PC-9 (cell line): ENCODE data around the gene ALDH9A1. TPM values are rescaled to one million over a fixed set of nuclear protein-coding genes. Genes with fewer than 3 reads are reported as not detected.

Experiments used
- BruUV-seq: library from RNA; stranded (reverse); fragments of 400-500 nt; replicated peaks from 2 replicates; lab custom pipeline; 2021; lab: Mats Ljungman, UMichigan
- CTCF ChIA-PET: fragments of 300-600 bp; sonication (Branson Sonifier 250); formaldehyde crosslinking; loops from one replicate; lab custom pipeline; 2022; ENCODE audit warnings: antibody characterized with exemption; lab: Charles Lee
- POLR2A ChIA-PET: fragments of 300-600 bp; sonication (Branson Sonifier 250); formaldehyde crosslinking; loops from one replicate; lab custom pipeline; 2022; ENCODE audit warnings: antibody characterized with exemption; ENCODE audit not compliant: unreplicated experiment; lab: Charles Lee
- DNase-seq, 2 experiments: peaks; one replicate each; pipeline versions ENCODE4 v3.0.0 to v3.0.0-alpha.2; 2015 to 2022; ENCODE audit warnings: mixed read lengths in 1 of 2
- H2AFZ ChIP-seq: fragments of 200-600 bp; sonication (generic); 2 replicates; pipeline ENCODE4 v1.8.1; 2017; ENCODE audit warnings: antibody characterized with exemption
- H3F3A ChIP-seq: fragments of 200-600 bp; sonication (generic); 2 replicates; pipeline ENCODE4 v1.8.1; 2017; ENCODE audit warnings: antibody characterized with exemption, mild to moderate bottlenecking, low read depth; ENCODE audit not compliant: insufficient read depth
- H3K27ac ChIP-seq: fragments of 200-600 bp; sonication (generic); 2 replicates; pipeline ENCODE4 v1.6.1; 2016; ENCODE audit warnings: mixed run types
- H3K27me3 ChIP-seq: fragments of 200-600 bp; sonication (generic); 2 replicates; pipeline ENCODE4 v1.6.1; 2016; ENCODE audit warnings: low read depth, mixed run types; ENCODE audit not compliant: insufficient read depth
- H3K36me3 ChIP-seq: fragments of 200-600 bp; sonication (generic); 2 replicates; pipeline ENCODE4 v1.6.1; 2016; ENCODE audit warnings: low read depth, mixed run types
- H3K4me1 ChIP-seq: fragments of 200-600 bp; sonication (generic); replicated peaks from 2 replicates; pipeline ENCODE4 v1.6.1; 2016; ENCODE audit warnings: mixed run types; ENCODE audit not compliant: insufficient read depth
- H3K4me2 ChIP-seq: fragments of 200-600 bp; sonication (generic); 2 replicates; pipeline ENCODE4 v1.6.1; 2017; ENCODE audit warnings: mixed run types
- H3K4me3 ChIP-seq: fragments of 200-600 bp; sonication (generic); 2 replicates; pipeline ENCODE4 v1.6.1; 2016; ENCODE audit warnings: mixed run types
- H3K79me2 ChIP-seq: fragments of 200-600 bp; sonication (generic); 2 replicates; pipeline ENCODE4 v1.6.1; 2017; ENCODE audit warnings: low read depth, mixed run types
- H3K9me2 ChIP-seq: fragments of 200-600 bp; sonication (generic); 2 replicates; pipeline ENCODE4 v1.8.1; 2017; ENCODE audit warnings: mild to moderate bottlenecking; ENCODE audit not compliant: insufficient read depth
- H3K9me3 ChIP-seq: fragments of 200-600 bp; sonication (generic); 2 replicates; pipeline ENCODE4 v1.8.1; 2016; ENCODE audit warnings: low read depth; ENCODE audit not compliant: insufficient read depth
- H4K20me1 ChIP-seq: fragments of 200-600 bp; sonication (generic); 2 replicates; pipeline ENCODE4 v1.8.1; 2017; ENCODE audit not compliant: insufficient read depth
- EZH2 ChIP-seq: fragments of 200-600 bp; sonication (generic); IDR thresholded peaks from 2 replicates; pipeline ENCODE4 v1.8.0; 2017; ENCODE audit warnings: antibody characterized with exemption, low read depth
- intact Hi-C: fragments of 100-400 bp; cut with micrococcal nuclease; formaldehyde crosslinking; loops from one replicate; pipeline ENCODE4 v1.10.0; 2022; ENCODE audit not compliant: unreplicated experiment
- total RNA-seq: library from RNA; stranded (reverse); gene quantifications from 2 replicates; pipeline ENCODE4 v1.2.3, GENCODE V29; 2021
- TF ChIP-seq, protein P1 (sequence below): fragments of 200-600 bp; sonication (generic); conservative IDR thresholded peaks from 2 replicates; pipeline ENCODE4 v1.6.1; 2017; ENCODE audit warnings: mixed run types, antibody characterized with exemption, mild to moderate bottlenecking, moderate library complexity

ALDH9A1 gene
- total RNA-seq, 1 experiment from 2014 or later = 42.5 TPM

- intact Hi-C loops = no loop called here
- Histone ChIP-seq H3K27ac (no peak overlapping the region), H3K4me3 (no peak overlapping the region), H2AFZ (no peak overlapping the region), H3K79me2 (no peaks in the 10 kb centered on the region), H3K9me2 (no peaks in the 10 kb centered on the region), H3K4me2 (no peak overlapping the region), H3K27me3 (no peaks in the 10 kb centered on the region), H3K4me1 (peaks cover 15% of the 10 kb centered on the region), H3K36me3 (no peaks in the 10 kb centered on the region), H4K20me1 (no peaks in the 10 kb centered on the region), H3F3A (no peaks in the 10 kb centered on the region), H3K9me3 (no peaks in the 10 kb centered on the region)
- ChIA-PET CTCF (interaction anchor here (0.6 kb wide), 1 partner anchor 533 kb away, joined by 3 read pairs; no protein-coding TSS in a partner anchor), POLR2A (interaction anchor here (0.7 kb wide), 1 partner anchor 114 kb away, joined by 11 read pairs; no protein-coding TSS in a partner anchor)
- no TSS peak for BruUV-seq
- no peak for DNase-seq
- TF ChIP-seq EZH2 = no peak
- TF ChIP-seq, protein P1, sequence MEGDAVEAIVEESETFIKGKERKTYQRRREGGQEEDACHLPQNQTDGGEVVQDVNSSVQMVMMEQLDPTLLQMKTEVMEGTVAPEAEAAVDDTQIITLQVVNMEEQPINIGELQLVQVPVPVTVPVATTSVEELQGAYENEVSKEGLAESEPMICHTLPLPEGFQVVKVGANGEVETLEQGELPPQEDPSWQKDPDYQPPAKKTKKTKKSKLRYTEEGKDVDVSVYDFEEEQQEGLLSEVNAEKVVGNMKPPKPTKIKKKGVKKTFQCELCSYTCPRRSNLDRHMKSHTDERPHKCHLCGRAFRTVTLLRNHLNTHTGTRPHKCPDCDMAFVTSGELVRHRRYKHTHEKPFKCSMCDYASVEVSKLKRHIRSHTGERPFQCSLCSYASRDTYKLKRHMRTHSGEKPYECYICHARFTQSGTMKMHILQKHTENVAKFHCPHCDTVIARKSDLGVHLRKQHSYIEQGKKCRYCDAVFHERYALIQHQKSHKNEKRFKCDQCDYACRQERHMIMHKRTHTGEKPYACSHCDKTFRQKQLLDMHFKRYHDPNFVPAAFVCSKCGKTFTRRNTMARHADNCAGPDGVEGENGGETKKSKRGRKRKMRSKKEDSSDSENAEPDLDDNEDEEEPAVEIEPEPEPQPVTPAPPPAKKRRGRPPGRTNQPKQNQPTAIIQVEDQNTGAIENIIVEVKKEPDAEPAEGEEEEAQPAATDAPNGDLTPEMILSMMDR = no peak
Observed at GRCh38 chr1:165647517-165647916, 50.8 kb downstream of the ALDH9A1 start.

- intact Hi-C loops = no loop called here
- H3K36me3 ChIP-seq = no peaks in the 10 kb centered on the region
- no peak overlapping the region for H2AFZ ChIP-seq
- H4K20me1 ChIP-seq = no peaks in the 10 kb centered on the region
- BruUV-seq = no TSS peak
- TF ChIP-seq EZH2 = no peak
- TF ChIP-seq, protein P1 = no peak
- DNase-seq = peak in 1 of 2 experiments; percentile 50
- H3K9me2 ChIP-seq = no peaks in the 10 kb centered on the region
- no peaks in the 10 kb centered on the region for H3K79me2 ChIP-seq
- H3K27ac ChIP-seq = no peak overlapping the region
- CTCF ChIA-PET = interaction anchor here (0.5 kb wide), 1 partner anchor 254 kb away, joined by 3 read pairs; no protein-coding TSS in a partner anchor
- H3K27me3 ChIP-seq = no peaks in the 10 kb centered on the region
- H3K4me2 ChIP-seq = no peak overlapping the region
- peaks cover 20% of the 10 kb centered on the region for H3K4me1 ChIP-seq
- H3K9me3 ChIP-seq = no peaks in the 10 kb centered on the region
- H3K4me3 ChIP-seq = no peak overlapping the region
- POLR2A ChIA-PET = interaction anchor here (0.6 kb wide), 3 partner anchors 9 to 211 kb away, joined by 3 to 19 read pairs (median 5); partner anchors contain the start of gene MGST3
- no peaks in the 10 kb centered on the region for H3F3A ChIP-seq
Observed at GRCh38 chr1:165645654-165646366, 52.6 kb downstream of the ALDH9A1 start.

DNA sequence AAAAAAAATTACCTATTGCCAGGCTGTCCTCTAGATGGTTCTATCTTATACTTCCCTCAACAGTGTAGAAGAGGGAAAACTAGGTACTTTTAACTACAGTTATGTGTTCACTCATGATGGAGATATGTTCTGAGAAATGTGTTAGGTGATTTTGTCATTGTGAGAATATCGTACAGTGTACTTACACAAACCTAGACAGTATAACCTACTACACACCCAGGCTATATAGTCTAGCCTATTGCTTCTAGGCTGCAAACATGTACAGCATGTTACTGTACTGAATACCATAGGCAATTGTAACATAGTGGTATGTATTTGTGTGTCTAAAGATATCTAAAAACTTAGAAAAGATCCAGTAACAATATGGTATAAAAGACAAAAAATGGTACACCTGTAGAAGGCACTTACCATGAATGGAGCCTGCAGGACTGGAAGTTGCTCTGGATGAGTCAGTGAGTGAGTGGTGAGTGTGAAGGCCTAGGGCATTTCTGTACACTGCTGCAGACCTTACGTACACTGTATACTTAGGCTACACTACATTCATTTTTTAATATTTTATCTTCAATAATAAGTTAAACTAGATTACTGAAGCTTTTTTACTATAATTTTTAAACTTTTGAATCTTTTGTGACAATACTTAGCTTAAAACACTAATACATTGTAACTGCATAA is 54.2 kb downstream of the ALDH9A1 start:
- ChIA-PET POLR2A (interaction anchor here (0.7 kb wide), 1 partner anchor 53 kb away, joined by 3 read pairs; no protein-coding TSS in a partner anchor), CTCF (no interaction called here)
- no peaks in the 10 kb centered on the region for H3F3A ChIP-seq
- no peak overlapping the region for H3K4me3 ChIP-seq
- BruUV-seq = no TSS peak
- no peaks in the 10 kb centered on the region for H3K36me3 ChIP-seq
- H3K9me3 ChIP-seq = no peaks in the 10 kb centered on the region
- peak; percentile 3 to 46 for DNase-seq
- H3K27me3 ChIP-seq = no peaks in the 10 kb centered on the region
- intact Hi-C loops = no loop called here
- H3K27ac ChIP-seq = no peak overlapping the region
- TF ChIP-seq, protein P1 = no peak
- TF ChIP-seq EZH2 = no peak
- H3K4me2 ChIP-seq = no peak overlapping the region
- H4K20me1 ChIP-seq = no peaks in the 10 kb centered on the region
- H2AFZ ChIP-seq = no peak overlapping the region
- H3K9me2 ChIP-seq = no peaks in the 10 kb centered on the region
- H3K79me2 ChIP-seq = peaks cover 5% of the 10 kb centered on the region; the same call in 1 of the 2 replicates
- peaks cover 20% of the 10 kb centered on the region for H3K4me1 ChIP-seq
